Measurements from ENCODE around the gene HVCN1. TPM values are rescaled to one million over a fixed set of nuclear protein-coding genes. Genes with fewer than 3 reads are reported as not detected.

HVCN1 gene
- total RNA-seq, 6 experiments from 2014 or later, result 0.55 to 2.4 (median 1.6) TPM

DNA sequence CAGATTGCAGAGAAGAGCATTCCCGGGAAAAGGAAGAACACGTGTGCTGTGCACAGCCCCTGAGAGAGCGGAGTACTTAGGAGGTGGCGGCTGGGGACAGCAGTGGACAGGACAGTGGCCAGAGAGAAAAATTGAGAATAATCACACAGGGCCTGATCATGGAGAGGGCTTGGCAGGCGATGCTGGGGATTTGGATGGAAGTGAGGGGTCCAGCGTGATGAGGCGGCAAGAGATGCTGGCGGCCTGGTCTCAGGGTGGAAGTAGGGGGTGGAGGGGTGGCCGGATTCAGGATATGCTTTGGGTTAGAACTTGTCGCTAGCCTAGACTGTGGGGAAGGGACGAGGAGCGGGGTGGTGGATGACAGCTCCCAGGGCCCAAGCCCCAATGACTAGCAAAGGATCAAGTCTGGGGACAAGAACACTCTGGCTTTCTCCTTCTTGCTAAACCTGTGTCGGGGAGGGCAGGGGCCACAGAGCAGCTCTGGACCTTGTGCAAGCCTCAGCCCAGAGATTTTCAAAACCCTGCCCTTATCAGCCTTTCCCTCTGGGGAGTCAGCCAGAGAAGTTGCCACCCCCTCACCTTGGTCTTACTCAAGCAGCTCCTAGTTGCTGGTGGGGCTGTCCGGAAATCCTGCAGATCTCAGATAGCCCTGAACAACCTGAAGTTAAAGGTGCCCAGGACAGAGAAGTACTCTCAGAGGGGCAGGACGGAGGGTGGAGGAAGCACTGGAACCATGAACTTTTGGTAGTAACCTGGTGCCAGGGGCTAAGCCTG, 1.3 kb downstream of the HVCN1 start:
- 83% methylated on average over 14 of the region's 15 CpGs for WGBS (ENCODE audit: insufficient coverage, low coverage, low lambda C conversion rate, missing lambda C conversion rate)
- no peak overlapping the region for H3K4me3 ChIP-seq
- DNase-seq, result no peak

DNA sequence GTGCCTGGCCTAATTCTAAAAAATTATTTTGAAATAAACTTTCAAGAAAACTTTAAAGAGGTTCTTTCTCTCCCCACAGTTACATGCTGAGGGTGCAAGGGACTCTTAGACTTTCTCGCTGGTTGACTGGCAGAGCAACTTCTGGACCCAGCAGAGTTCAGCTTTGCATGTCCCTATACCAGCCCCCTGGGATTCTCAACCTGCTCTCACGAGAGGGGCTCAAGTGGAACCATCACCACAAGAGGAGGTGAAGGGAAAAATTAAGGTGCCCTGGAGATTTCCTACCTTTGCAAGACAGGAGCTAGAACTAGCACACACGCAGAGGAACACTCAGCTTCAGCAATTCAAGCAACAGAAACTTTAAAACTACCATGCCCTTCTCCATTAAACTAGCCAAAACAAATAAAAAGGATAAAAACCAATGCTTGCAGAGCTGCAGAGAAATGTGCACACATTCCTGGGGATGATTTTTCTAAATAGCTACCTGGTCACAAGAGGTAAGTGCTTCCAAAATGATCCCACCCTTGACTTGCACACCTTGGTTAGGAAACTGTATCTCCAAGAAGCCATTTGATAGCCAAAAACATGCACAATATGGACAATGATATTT, 2.5 kb downstream of the HVCN1 start:
- no peak for ATAC-seq
- H3K36me3 ChIP-seq, result no peaks in the 10 kb centered on the region
- intact Hi-C loops (cut with DNase I), result no loop called here
- WGBS (ENCODE audit: insufficient coverage, low coverage, low lambda C conversion rate, missing lambda C conversion rate), result 83% methylated on average over 3 of the region's 3 CpGs
- no peak overlapping the region for H3K4me3 ChIP-seq
- no peak overlapping the region for H3K27ac ChIP-seq
- TF ChIP-seq, protein P1, sequence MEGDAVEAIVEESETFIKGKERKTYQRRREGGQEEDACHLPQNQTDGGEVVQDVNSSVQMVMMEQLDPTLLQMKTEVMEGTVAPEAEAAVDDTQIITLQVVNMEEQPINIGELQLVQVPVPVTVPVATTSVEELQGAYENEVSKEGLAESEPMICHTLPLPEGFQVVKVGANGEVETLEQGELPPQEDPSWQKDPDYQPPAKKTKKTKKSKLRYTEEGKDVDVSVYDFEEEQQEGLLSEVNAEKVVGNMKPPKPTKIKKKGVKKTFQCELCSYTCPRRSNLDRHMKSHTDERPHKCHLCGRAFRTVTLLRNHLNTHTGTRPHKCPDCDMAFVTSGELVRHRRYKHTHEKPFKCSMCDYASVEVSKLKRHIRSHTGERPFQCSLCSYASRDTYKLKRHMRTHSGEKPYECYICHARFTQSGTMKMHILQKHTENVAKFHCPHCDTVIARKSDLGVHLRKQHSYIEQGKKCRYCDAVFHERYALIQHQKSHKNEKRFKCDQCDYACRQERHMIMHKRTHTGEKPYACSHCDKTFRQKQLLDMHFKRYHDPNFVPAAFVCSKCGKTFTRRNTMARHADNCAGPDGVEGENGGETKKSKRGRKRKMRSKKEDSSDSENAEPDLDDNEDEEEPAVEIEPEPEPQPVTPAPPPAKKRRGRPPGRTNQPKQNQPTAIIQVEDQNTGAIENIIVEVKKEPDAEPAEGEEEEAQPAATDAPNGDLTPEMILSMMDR (IDR thresholded peaks at IDR 0.05), result no peak
- TF ChIP-seq POLR2A (IDR thresholded peaks at IDR 0.05), result no peak
- H3K9me3 ChIP-seq, result no peaks in the 10 kb centered on the region
- no peaks in the 10 kb centered on the region for H3K27me3 ChIP-seq
- DNase-seq, result no peak
- H3K4me1 ChIP-seq, result peaks cover 0 to 8% (median 0%) of the 10 kb centered on the region in 4 donors

More for the DNA sequence above, 1.3 kb downstream of the HVCN1 start:
- H3K4me1 ChIP-seq, result peaks cover 0 to 8% (median 0%) of the 10 kb centered on the region in 4 donors
- H3K27ac ChIP-seq, result no peak overlapping the region
- H3K36me3 ChIP-seq, result no peaks in the 10 kb centered on the region
- ATAC-seq, result no peak
- TF ChIP-seq, protein P1 (IDR thresholded peaks at IDR 0.05), result no peak
- no peak for TF ChIP-seq POLR2A (IDR thresholded peaks at IDR 0.05)
- intact Hi-C loops (cut with DNase I), result no loop called here
- H3K9me3 ChIP-seq, result no peaks in the 10 kb centered on the region
- no peaks in the 10 kb centered on the region for H3K27me3 ChIP-seq

DNA sequence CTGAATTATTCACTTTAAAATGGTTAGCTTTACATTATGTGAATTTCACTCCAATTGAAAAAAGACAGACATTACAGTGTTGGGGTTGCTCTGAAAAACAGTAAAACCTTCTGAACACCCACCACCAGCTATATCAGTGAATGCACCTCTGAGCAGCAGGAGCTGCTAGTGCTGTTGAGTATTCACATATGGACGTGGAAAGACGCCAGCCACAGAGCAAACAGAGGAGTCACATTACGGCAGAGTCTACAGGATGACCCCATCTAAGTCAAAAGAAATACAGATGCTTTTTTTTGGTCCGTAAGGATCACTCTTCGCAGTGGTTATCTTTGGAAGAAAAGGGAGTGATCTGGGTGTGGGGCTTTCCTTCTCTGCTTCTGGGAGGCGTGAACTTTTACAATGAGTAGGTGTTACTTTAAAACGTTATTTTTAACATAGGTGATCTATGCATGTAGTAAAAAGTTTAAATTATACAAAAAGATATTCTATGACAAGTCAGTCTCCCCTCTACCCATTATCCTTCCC, 4.5 kb downstream of the HVCN1 start:
- no peak for ATAC-seq
- no peak for DNase-seq
- Histone ChIP-seq H3K36me3 (no peaks in the 10 kb centered on the region), H3K9me3 (no peaks in the 10 kb centered on the region), H3K4me1 (peaks cover 0 to 8% (median 0%) of the 10 kb centered on the region in 4 donors), H3K4me3 (no peak overlapping the region), H3K27me3 (no peaks in the 10 kb centered on the region), H3K27ac (no peak overlapping the region)
- whole genome bisulfite sequencing (ENCODE audit: insufficient coverage, low coverage, low lambda C conversion rate, missing lambda C conversion rate), result 64% methylated on average over 7 of the region's 7 CpGs
- intact Hi-C loops (cut with DNase I), result no loop called here
- TF ChIP-seq, protein P1 (IDR thresholded peaks at IDR 0.05), result no peak
- TF ChIP-seq POLR2A (IDR thresholded peaks at IDR 0.05), result no peak

DNA sequence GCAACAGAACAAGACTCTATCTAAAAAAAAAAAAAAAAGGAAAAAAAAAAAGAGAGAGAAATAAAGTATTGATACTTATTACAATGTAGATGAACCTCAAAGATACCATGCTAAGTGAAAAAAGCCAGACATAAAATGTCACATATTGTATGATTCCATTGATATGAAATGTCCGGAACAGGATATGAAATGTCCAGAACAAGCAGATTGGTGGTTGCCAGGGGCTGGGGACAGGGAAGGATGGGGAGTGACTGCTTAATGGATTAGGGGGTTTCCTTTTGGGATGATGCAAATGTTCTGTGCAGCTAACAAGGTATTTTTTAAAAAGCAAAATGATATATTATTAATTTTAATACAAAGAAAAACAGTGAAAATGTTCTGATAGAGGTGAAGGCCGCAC, 5.0 kb downstream of the HVCN1 start:
- Histone ChIP-seq H3K4me3 (no peak overlapping the region), H3K4me1 (peaks cover 0 to 8% (median 0%) of the 10 kb centered on the region in 4 donors), H3K27me3 (no peaks in the 10 kb centered on the region), H3K9me3 (no peaks in the 10 kb centered on the region), H3K36me3 (no peaks in the 10 kb centered on the region), H3K27ac (no peak overlapping the region)
- 90% methylated on average over 2 of the region's 2 CpGs for WGBS (ENCODE audit: insufficient coverage, low coverage, low lambda C conversion rate, missing lambda C conversion rate)
- intact Hi-C loops (cut with DNase I), result no loop called here
- DNase-seq, result no peak
- no peak for ATAC-seq
- TF ChIP-seq, protein P1 (IDR thresholded peaks at IDR 0.05), result no peak
- TF ChIP-seq POLR2A (IDR thresholded peaks at IDR 0.05), result no peak
